ENCODE results near the gene DTX3.
A peak's percentile ranks its signal among the peaks of the same experiment; 100 is the strongest.

DTX3 gene

DNA sequence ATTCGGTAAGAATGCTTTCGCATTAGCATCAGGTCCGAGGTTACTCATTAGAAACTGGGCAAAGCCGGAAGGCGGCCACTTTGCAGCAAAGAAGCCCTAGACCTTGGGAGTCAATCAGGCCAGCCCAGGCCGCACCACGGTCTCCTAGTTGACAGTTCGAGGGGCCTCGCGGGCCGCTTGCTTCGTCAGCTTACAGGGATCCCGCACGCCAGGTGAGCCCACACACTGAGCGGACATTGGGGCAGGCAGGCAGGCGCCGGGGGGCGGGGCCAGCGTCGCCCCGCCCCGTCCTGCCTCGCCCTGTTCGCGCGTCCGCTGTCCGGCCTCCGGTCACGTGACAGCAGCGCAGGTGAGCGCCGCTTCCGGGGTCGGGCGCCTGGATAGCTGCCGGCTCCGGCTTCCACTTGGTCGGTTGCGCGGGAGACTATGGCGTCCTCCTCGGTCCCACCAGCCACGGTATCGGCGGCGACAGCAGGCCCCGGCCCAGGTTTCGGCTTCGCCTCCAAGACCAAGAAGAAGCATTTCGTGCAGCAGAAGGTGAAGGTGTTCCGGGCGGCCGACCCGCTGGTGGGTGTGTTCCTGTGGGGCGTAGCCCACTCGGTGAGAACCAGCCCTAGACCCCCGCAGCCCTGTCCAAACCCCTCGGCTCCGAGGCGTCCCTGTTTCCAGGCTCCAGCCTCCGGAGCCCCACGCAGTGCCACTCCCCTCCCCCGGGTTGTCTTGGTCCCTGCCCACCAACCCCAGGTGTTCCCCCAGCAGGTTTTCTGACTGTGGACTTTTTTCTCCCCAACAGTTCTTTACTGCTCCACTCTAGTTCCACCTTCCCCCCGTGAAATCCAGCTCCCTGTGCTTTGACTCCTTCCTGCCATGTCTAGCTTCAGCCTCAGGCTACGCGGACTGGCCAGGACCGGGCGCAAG lies 13.5 kb upstream of the DTX3 start, which contains the start of gene PIP4K2C:
PIP4K2C (plus strand) TSS at position 329 of the 918 bp plus-strand sequence; CDS start at position 427, 98 bp downstream.
- H3K27ac ChIP-seq (ENCODE audit: low read depth, low read length) = no peak within 1 kb of the TSS
- H3K27me3 ChIP-seq (ENCODE audit: control insufficient read depth in 5 of 5, insufficient read depth in 4 of 5, low read length in 5 of 5) = peaks cover 0 to 6% (median 2%) of the 10 kb centered on the region in 5 donors
- peaks cover 0 to 7% (median 4%) of the 10 kb centered on the region in 5 donors for H3K36me3 ChIP-seq (ENCODE audit: control insufficient read depth in 5 of 5, insufficient read depth in 5 of 5, low read length in 5 of 5)
- peaks cover 2 to 18% (median 17%) of the 10 kb centered on the region in 5 donors for H3K4me1 ChIP-seq (ENCODE audit: control insufficient read depth in 5 of 5, insufficient read depth in 5 of 5, low read length in 5 of 5)
- H3K9ac ChIP-seq (ENCODE audit: low read length in 5 of 5) = peak within 1 kb of the TSS in 4 of 5 donors; percentile 37 to 87 (median 76)
- H3K9me3 ChIP-seq (ENCODE audit: control insufficient read depth in 5 of 5, low read length in 5 of 5) = no peaks in the 10 kb centered on the region
- H3K4me3 ChIP-seq (ENCODE audit: low read depth in 1 of 5, low read length in 5 of 5) = peak within 1 kb of the TSS; percentile 74 to 92 (median 85)

DNA sequence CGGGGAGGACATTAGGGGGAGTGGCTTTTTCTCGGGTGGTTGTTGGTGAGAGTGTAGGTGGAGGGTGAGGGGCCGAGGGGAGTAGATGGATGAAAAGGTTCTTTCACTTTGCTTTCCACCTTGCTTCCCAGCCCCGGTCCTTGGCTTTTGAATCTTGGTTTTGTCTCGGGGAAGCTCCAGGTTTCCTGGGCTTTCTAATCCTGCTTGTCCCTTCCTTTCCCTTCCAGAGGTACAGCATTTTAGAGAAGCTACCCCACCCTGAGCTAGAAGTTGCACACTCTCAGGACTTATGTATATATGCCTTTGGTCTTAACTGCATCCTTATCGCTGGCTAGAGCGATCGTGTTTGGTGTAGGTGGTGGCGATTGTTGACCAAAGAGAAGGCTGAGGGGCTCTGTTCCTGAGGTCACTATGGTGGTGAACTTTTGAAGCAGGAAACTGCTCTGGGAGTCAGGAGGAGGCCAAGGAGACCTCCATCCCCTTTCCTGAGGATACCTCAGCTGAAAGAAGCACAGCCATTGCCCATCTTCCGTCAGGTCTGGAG lies 12.8 kb upstream of the DTX3 start:
- peak overlapping the region; percentile 74 to 92 (median 85) for H3K4me3 ChIP-seq (ENCODE audit: low read depth in 1 of 5, low read length in 5 of 5)
- H3K9ac ChIP-seq (ENCODE audit: low read length in 5 of 5) = peak overlapping the region in 4 of 5 donors; percentile 37 to 87 (median 76)
- no peaks in the 10 kb centered on the region for H3K9me3 ChIP-seq (ENCODE audit: control insufficient read depth in 5 of 5, low read length in 5 of 5)
- H3K4me1 ChIP-seq (ENCODE audit: control insufficient read depth in 5 of 5, insufficient read depth in 5 of 5, low read length in 5 of 5) = peaks cover 2 to 18% (median 17%) of the 10 kb centered on the region in 5 donors
- peaks cover 0 to 6% (median 2%) of the 10 kb centered on the region in 5 donors for H3K27me3 ChIP-seq (ENCODE audit: control insufficient read depth in 5 of 5, insufficient read depth in 4 of 5, low read length in 5 of 5)
- no peak overlapping the region for H3K27ac ChIP-seq (ENCODE audit: low read depth, low read length)
- peaks cover 0 to 10% (median 4%) of the 10 kb centered on the region in 5 donors for H3K36me3 ChIP-seq (ENCODE audit: control insufficient read depth in 5 of 5, insufficient read depth in 5 of 5, low read length in 5 of 5)

DNA sequence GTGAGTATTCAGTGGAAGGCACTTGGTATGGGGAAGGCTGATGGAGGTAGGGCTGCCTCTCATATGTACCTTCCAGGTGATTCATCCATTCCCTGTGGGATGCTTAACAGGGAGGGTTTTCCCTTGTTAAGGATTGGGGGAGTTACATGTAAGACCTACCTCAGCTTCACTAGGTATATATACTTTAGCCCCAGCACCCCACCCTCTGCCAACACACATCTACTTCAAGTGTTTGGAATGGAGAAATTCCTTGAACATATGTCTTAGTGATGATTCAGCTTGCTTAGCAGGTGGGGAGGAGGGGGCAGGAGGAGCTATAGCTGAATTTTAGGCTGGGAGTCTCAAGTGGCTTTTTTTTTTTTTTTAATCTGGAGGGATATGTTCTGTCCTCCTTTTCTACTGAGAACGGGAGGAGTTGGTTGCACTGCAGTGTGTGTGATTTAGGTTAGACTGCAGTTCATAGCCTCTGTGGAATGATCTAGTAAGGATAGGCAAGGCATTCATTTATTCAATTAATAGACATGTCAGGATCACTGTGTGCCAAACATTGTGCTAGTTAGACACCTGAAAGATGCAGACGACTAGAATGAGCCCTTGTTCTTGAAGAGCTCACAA lies 12.0 kb upstream of the DTX3 start:
- no peak overlapping the region for H3K4me3 ChIP-seq (ENCODE audit: low read depth in 1 of 5, low read length in 5 of 5)
- H3K9ac ChIP-seq (ENCODE audit: low read length in 5 of 5) = peak overlapping the region in 1 of 5 donors; percentile 41
- no peaks in the 10 kb centered on the region for H3K9me3 ChIP-seq (ENCODE audit: control insufficient read depth in 5 of 5, low read length in 5 of 5)
- peaks cover 2 to 18% (median 17%) of the 10 kb centered on the region in 5 donors for H3K4me1 ChIP-seq (ENCODE audit: control insufficient read depth in 5 of 5, insufficient read depth in 5 of 5, low read length in 5 of 5)
- no peak overlapping the region for H3K27ac ChIP-seq (ENCODE audit: low read depth, low read length)
- H3K27me3 ChIP-seq (ENCODE audit: control insufficient read depth in 5 of 5, insufficient read depth in 4 of 5, low read length in 5 of 5) = peaks cover 0 to 6% (median 2%) of the 10 kb centered on the region in 5 donors
- peaks cover 0 to 12% (median 5%) of the 10 kb centered on the region in 5 donors for H3K36me3 ChIP-seq (ENCODE audit: control insufficient read depth in 5 of 5, insufficient read depth in 5 of 5, low read length in 5 of 5)

DNA sequence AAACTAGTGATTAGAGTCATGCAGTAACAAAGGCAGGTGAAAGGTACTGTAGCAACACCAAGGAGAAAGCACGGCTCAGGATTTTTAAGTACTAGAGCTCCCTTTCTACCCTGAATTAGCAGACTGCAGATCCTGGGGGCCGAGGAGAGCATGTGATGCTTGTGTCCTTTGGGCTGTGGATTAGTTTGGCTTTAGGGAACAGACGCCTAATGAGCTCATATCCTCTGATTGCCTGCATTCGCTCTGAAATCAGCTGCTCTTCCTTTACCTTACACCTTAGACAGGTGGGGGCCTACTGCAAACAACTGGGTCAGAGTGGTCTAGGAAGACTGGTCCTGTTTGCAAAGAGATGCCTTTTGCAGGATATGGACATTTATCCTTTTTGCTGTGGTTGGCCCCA lies 11.4 kb upstream of the DTX3 start:
- peaks cover 0 to 1% (median 0%) of the 10 kb centered on the region in 5 donors for H3K27me3 ChIP-seq (ENCODE audit: control insufficient read depth in 5 of 5, insufficient read depth in 4 of 5, low read length in 5 of 5)
- H3K9me3 ChIP-seq (ENCODE audit: control insufficient read depth in 5 of 5, low read length in 5 of 5) = no peaks in the 10 kb centered on the region
- peak overlapping the region in 1 of 5 donors; percentile 41 for H3K9ac ChIP-seq (ENCODE audit: low read length in 5 of 5)
- no peak overlapping the region for H3K4me3 ChIP-seq (ENCODE audit: low read depth in 1 of 5, low read length in 5 of 5)
- peaks cover 0 to 12% (median 5%) of the 10 kb centered on the region in 5 donors for H3K36me3 ChIP-seq (ENCODE audit: control insufficient read depth in 5 of 5, insufficient read depth in 5 of 5, low read length in 5 of 5)
- H3K4me1 ChIP-seq (ENCODE audit: control insufficient read depth in 5 of 5, insufficient read depth in 5 of 5, low read length in 5 of 5) = peaks cover 2 to 18% (median 17%) of the 10 kb centered on the region in 5 donors
- H3K27ac ChIP-seq (ENCODE audit: low read depth, low read length) = no peak overlapping the region

DNA sequence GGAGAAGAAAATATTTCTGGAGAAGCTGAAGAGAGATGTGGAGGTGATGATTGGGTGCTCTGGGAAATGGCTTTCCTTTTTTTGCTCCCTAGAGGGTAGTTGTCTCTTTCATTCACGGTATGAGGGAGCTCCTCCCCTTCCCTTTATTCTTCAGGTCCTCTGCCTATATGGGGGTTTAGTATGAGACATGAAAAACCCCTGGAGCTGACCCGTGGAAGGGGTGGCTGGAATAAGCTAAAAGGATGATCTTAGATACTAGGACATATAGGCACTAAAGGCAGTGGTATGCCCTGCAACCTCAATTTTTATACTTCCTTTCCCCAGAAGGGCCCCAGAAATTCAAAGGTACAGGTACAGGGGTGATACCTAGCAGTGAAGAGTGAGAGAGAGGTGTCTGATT lies 4.2 kb upstream of the DTX3 start:
- H3K27ac ChIP-seq (ENCODE audit: low read depth, low read length) = no peak overlapping the region
- no peak overlapping the region for H3K9ac ChIP-seq (ENCODE audit: low read length in 5 of 5)
- H3K27me3 ChIP-seq (ENCODE audit: control insufficient read depth in 5 of 5, insufficient read depth in 4 of 5, low read length in 5 of 5) = peaks cover 7 to 12% (median 10%) of the 10 kb centered on the region in 5 donors
- H3K36me3 ChIP-seq (ENCODE audit: control insufficient read depth in 5 of 5, insufficient read depth in 5 of 5, low read length in 5 of 5) = peaks cover 4 to 49% (median 42%) of the 10 kb centered on the region in 5 donors
- no peak overlapping the region for H3K4me3 ChIP-seq (ENCODE audit: low read depth in 1 of 5, low read length in 5 of 5)
- peaks cover 2 to 18% (median 15%) of the 10 kb centered on the region in 5 donors for H3K4me1 ChIP-seq (ENCODE audit: control insufficient read depth in 5 of 5, insufficient read depth in 5 of 5, low read length in 5 of 5)
- H3K9me3 ChIP-seq (ENCODE audit: control insufficient read depth in 5 of 5, low read length in 5 of 5) = no peaks in the 10 kb centered on the region

DNA sequence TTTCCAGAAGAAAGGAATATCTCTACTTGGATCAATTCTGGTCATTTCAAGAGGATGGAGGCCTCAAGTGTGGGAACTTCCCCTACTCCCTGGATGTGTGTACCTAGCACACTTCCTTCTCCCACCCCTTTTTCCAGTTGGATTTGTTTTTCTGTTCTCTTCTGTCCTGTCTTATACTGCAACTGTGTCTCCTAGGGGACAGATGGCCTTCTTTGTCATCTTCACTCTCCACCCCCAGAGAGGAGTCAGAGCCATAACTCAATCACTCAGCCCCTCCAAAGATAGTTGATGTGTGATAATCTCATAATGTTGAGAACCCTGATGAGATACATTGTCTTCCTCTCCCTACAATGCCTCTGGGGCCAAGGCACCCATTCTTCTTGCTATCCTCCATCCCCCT lies 2.1 kb upstream of the DTX3 start:
- no peak overlapping the region for H3K4me3 ChIP-seq (ENCODE audit: low read depth in 1 of 5, low read length in 5 of 5)
- H3K9ac ChIP-seq (ENCODE audit: low read length in 5 of 5) = no peak overlapping the region
- H3K27me3 ChIP-seq (ENCODE audit: control insufficient read depth in 5 of 5, insufficient read depth in 4 of 5, low read length in 5 of 5) = peaks cover 12 to 30% (median 26%) of the 10 kb centered on the region in 5 donors
- peaks cover 4 to 42% (median 36%) of the 10 kb centered on the region in 5 donors for H3K36me3 ChIP-seq (ENCODE audit: control insufficient read depth in 5 of 5, insufficient read depth in 5 of 5, low read length in 5 of 5)
- H3K9me3 ChIP-seq (ENCODE audit: control insufficient read depth in 5 of 5, low read length in 5 of 5) = no peaks in the 10 kb centered on the region
- H3K27ac ChIP-seq (ENCODE audit: low read depth, low read length) = no peak overlapping the region
- peaks cover 2 to 18% (median 15%) of the 10 kb centered on the region in 5 donors for H3K4me1 ChIP-seq (ENCODE audit: control insufficient read depth in 5 of 5, insufficient read depth in 5 of 5, low read length in 5 of 5)

DNA sequence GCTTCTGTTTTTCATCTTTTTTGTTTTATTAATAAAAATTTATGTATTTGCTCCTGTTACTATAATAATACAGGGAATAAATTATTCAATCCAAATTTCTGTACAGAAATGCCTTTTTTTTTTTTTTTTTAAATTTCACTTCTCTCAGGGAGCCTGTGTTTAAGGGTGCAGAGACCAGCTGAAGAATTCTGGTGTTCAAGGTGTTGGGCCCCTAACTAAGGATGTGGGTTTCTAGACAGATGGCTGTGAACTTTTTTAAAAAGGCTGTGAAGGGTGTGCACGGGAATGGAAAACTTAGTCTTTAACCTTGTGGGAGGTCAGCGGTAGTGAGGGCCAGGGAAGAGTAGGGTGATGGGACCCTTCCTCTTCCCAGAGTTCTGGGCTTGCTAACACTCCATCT lies 1.3 kb upstream of the DTX3 start:
- peaks cover 12 to 34% (median 28%) of the 10 kb centered on the region in 5 donors for H3K27me3 ChIP-seq (ENCODE audit: control insufficient read depth in 5 of 5, insufficient read depth in 4 of 5, low read length in 5 of 5)
- peaks cover 2 to 18% (median 15%) of the 10 kb centered on the region in 5 donors for H3K4me1 ChIP-seq (ENCODE audit: control insufficient read depth in 5 of 5, insufficient read depth in 5 of 5, low read length in 5 of 5)
- H3K27ac ChIP-seq (ENCODE audit: low read depth, low read length) = no peak overlapping the region
- H3K36me3 ChIP-seq (ENCODE audit: control insufficient read depth in 5 of 5, insufficient read depth in 5 of 5, low read length in 5 of 5) = peaks cover 4 to 43% (median 36%) of the 10 kb centered on the region in 5 donors
- H3K4me3 ChIP-seq (ENCODE audit: low read depth in 1 of 5, low read length in 5 of 5) = no peak overlapping the region
- no peak overlapping the region for H3K9ac ChIP-seq (ENCODE audit: low read length in 5 of 5)
- H3K9me3 ChIP-seq (ENCODE audit: control insufficient read depth in 5 of 5, low read length in 5 of 5) = no peaks in the 10 kb centered on the region

DNA sequence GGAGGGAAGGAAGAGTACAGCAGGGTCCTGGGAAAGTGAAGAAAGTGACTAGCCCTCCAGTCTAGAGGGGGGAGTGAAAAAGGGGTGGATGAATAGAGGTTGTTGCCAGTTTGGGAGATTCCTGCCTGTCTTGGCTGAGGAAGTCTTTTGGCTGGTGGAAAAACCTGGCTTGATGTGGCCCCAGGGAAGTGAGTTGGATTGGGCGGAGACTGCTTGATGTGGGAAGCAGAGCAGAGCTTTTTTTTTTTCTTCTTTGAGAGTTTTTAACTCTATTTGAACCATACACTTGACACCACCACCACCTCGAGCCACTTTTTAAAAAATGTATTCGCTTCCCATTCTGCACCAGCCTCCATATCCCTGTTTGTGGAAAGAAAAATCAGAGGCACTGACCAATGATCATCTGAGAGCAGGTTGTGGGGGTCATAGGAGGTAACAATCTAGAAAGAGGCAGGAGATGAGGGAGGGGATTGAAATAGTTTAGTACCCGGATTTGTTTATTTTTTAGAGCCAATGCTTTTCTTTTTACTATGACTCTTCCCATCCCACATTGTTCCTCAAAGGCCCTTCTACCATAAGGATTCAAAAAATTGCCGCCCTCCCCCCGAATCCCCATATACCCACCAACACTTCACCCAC lies 690 bp upstream of the DTX3 start:
- no peaks in the 10 kb centered on the region for H3K9me3 ChIP-seq (ENCODE audit: control insufficient read depth in 5 of 5, low read length in 5 of 5)
- H3K4me3 ChIP-seq (ENCODE audit: low read depth in 1 of 5, low read length in 5 of 5) = peak overlapping the region in 4 of 5 donors; percentile 56 to 72 (median 59)
- peaks cover 2 to 18% (median 15%) of the 10 kb centered on the region in 5 donors for H3K4me1 ChIP-seq (ENCODE audit: control insufficient read depth in 5 of 5, insufficient read depth in 5 of 5, low read length in 5 of 5)
- H3K9ac ChIP-seq (ENCODE audit: low read length in 5 of 5) = peak overlapping the region in 1 of 5 donors; percentile 50
- peaks cover 0 to 39% (median 31%) of the 10 kb centered on the region in 5 donors for H3K36me3 ChIP-seq (ENCODE audit: control insufficient read depth in 5 of 5, insufficient read depth in 5 of 5, low read length in 5 of 5)
- no peak overlapping the region for H3K27ac ChIP-seq (ENCODE audit: low read depth, low read length)
- peaks cover 12 to 40% (median 28%) of the 10 kb centered on the region in 5 donors for H3K27me3 ChIP-seq (ENCODE audit: control insufficient read depth in 5 of 5, insufficient read depth in 4 of 5, low read length in 5 of 5)
